ENCODE results near the gene H6PD.

H6PD gene

DNA sequence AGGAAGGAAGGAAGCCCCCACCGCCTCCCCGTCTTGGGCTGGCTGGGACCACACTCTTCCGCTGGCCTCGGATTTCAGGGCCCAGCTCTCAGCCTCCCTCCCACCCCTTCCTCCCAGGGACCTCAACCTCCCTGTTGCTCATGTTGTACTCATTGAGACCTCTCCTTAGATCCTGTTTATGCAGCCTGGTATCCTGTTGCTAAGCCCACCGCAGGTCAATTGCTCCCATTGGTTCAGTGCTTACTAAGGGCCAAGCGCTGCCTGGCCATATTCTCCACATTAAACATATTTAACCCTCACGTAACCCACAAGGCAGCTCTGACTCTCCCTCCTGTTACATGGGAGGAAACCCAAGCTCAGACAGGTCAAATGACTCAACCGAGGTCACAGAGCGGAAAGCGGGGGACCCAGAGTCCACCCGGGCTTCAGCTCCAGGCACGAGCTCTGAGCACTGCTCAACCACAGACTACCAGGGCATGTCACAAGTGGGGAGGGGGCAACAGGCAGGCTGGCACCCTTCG lies 23.2 kb upstream of the H6PD start:
- Histone ChIP-seq H3K27ac (no peak overlapping the region), H3K27me3 (ENCODE audit: insufficient read depth, low read depth, severe bottlenecking) (no peaks in the 10 kb centered on the region), H3K9me3 (ENCODE audit: severe bottlenecking) (no peaks in the 10 kb centered on the region), H3K36me3 (no peaks in the 10 kb centered on the region), H3K4me3 (ENCODE audit: low read depth, low read length) (no peak overlapping the region)
- TF ChIP-seq, protein P1, sequence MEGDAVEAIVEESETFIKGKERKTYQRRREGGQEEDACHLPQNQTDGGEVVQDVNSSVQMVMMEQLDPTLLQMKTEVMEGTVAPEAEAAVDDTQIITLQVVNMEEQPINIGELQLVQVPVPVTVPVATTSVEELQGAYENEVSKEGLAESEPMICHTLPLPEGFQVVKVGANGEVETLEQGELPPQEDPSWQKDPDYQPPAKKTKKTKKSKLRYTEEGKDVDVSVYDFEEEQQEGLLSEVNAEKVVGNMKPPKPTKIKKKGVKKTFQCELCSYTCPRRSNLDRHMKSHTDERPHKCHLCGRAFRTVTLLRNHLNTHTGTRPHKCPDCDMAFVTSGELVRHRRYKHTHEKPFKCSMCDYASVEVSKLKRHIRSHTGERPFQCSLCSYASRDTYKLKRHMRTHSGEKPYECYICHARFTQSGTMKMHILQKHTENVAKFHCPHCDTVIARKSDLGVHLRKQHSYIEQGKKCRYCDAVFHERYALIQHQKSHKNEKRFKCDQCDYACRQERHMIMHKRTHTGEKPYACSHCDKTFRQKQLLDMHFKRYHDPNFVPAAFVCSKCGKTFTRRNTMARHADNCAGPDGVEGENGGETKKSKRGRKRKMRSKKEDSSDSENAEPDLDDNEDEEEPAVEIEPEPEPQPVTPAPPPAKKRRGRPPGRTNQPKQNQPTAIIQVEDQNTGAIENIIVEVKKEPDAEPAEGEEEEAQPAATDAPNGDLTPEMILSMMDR (IDR thresholded peaks at IDR 0.05; ENCODE audit: low read depth, low read length), result no peak
- no peak for DNase-seq

DNA sequence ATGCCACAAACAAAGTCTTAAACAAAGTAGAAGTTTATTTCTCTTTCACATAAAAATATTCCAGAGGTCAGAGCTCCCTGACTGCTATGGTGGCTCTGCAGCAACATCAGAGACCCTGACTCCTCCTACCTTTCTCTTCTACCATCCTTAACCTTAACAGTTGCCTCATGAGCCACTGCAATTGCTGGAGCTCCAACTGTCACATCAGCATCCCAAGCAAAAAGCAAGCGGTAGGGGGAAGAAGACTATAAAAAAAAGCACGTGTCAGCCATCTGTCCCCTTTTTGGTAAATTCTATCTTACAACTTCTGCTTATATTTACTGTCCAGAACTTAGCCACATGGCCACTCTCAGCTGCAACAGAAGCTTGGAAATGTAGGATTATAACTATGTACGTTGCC lies 21.8 kb upstream of the H6PD start:
- H3K4me3 ChIP-seq (ENCODE audit: low read depth, low read length), result no peak overlapping the region
- H3K9me3 ChIP-seq (ENCODE audit: severe bottlenecking), result no peaks in the 10 kb centered on the region
- no peak for DNase-seq
- H3K27me3 ChIP-seq (ENCODE audit: insufficient read depth, low read depth, severe bottlenecking), result no peaks in the 10 kb centered on the region
- TF ChIP-seq, protein P1 (IDR thresholded peaks at IDR 0.05; ENCODE audit: low read depth, low read length), result no peak
- no peaks in the 10 kb centered on the region for H3K36me3 ChIP-seq
- H3K27ac ChIP-seq, result no peak overlapping the region

DNA sequence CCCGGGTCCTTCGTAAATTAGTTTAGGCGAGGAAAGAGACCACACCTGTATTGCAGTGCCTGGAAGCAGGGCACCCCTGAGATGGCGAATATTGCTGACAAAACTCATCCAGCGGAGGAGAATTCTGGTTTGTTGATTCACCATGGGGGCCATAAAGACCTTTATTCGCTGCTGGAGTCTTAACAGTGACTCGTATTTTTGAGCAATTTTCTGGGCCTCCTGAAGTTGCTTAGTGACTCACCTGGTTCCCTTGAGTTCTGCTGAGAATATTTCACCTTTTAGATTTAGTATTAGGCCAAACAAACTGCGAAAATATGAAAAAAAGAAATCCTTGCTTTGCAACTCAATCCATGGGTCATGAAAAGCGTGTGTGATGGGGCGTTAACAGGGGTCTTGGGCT lies 20.6 kb upstream of the H6PD start:
- no peak for DNase-seq
- Histone ChIP-seq H3K27ac (no peak overlapping the region), H3K9me3 (ENCODE audit: severe bottlenecking) (no peaks in the 10 kb centered on the region), H3K27me3 (ENCODE audit: insufficient read depth, low read depth, severe bottlenecking) (no peaks in the 10 kb centered on the region), H3K36me3 (no peaks in the 10 kb centered on the region), H3K4me3 (ENCODE audit: low read depth, low read length) (no peak overlapping the region)
- TF ChIP-seq, protein P1 (IDR thresholded peaks at IDR 0.05; ENCODE audit: low read depth, low read length), result no peak

DNA sequence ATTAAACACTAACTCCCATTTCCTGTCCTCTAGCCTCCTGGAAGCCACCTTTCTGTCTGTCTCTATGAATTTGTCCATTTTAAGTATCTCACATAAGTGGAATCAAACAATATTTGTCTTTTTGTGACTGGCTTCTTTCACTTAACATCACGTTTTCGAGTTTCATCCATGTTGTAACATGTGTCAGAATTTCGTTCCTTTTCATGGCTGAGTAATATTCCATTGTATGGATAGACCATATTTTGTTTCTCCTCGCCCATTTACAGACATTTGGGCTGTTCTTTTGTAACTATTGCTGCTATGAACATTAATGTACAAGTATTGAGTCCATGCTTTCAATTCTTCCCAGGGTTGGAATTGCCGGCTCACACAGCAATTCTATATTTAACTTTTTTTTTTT lies 15.7 kb upstream of the H6PD start:
- no peak overlapping the region for H3K4me3 ChIP-seq (ENCODE audit: low read depth, low read length)
- no peak for DNase-seq
- TF ChIP-seq, protein P1 (IDR thresholded peaks at IDR 0.05; ENCODE audit: low read depth, low read length), result no peak
- no peaks in the 10 kb centered on the region for H3K9me3 ChIP-seq (ENCODE audit: severe bottlenecking)
- H3K27me3 ChIP-seq (ENCODE audit: insufficient read depth, low read depth, severe bottlenecking), result no peaks in the 10 kb centered on the region
- no peak overlapping the region for H3K27ac ChIP-seq
- H3K36me3 ChIP-seq, result no peaks in the 10 kb centered on the region

- Histone ChIP-seq H3K27ac (no peak overlapping the region), H3K4me3 (ENCODE audit: low read depth, low read length) (no peak overlapping the region), H3K27me3 (ENCODE audit: insufficient read depth, low read depth, severe bottlenecking) (no peaks in the 10 kb centered on the region), H3K36me3 (no peaks in the 10 kb centered on the region), H3K9me3 (ENCODE audit: severe bottlenecking) (peaks cover 2% of the 10 kb centered on the region)
- TF ChIP-seq, protein P1 (IDR thresholded peaks at IDR 0.05; ENCODE audit: low read depth, low read length), result no peak
- no peak for DNase-seq
These were observed 11.5 kb upstream of the H6PD start for GRCh38 chr1:9222846-9223625.

All from WERI-Rb-1 (cell line).